ENCODE data around the gene PHKB.

Gene PHKB

DNA sequence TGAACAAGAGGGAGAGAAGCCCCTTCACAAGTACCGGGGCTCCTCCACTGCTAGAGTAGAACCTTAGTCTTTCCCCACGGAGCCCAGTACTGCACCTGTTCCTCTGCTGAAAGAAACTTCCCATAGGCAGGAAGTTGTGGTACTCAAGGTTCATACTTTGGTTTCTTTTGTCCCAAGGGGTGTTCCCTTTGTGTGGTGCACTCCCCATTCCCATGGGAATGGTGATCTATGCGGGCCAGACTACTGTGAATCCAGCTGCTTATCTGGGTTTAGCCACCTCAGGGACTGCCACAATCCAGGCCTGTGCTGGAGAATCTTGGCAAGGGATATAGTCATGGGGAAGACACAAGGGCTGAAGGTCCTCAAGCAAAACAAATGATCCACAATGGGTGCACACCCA, 110.6 kb downstream of the PHKB start:
- no peak for DNase-seq

DNA sequence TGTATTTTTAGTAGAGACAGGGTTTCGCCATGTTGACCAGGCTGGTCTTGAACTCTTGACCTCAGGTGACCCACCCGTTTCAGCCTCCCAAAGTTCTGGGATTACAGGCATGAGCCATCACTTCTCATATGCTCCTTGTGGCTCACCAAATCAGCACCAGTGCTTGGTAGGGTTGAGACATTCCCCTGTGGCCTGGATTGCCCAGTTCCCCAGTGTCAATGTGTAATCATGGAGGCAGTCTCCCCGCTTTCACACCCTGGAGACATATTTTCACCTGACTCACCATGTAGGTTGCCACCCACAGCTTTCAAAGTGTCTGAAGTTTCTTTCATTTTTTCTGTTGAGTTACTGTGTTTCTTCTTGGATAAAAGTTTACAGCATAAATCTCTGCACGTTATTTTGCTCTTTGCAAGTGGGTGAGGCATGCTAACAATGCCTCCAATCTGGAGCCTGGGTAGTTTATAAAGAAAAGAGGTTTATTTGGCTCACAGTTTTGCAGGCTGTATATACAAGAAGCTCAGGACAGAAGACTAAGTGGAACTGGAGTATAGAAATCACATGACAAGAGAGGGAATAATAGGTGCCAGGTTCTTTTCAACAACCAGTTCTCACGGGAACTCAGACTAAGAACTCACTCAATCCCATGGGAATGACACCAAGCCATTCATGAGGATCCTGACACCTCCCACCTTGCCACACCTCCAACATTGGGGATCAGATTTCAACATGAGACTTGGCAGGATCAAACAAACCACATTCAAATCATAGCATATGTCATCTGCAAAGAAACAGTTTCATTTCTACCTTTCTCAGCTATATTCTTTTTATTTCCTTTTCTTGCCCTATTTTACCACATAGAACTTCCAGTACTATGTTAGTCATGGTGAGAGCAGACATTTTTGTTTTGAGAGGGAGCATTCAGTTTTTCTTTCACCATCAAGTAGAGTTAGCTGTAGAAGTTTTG, 113.2 kb downstream of the PHKB start:
- DNase-seq = no peak

DNA sequence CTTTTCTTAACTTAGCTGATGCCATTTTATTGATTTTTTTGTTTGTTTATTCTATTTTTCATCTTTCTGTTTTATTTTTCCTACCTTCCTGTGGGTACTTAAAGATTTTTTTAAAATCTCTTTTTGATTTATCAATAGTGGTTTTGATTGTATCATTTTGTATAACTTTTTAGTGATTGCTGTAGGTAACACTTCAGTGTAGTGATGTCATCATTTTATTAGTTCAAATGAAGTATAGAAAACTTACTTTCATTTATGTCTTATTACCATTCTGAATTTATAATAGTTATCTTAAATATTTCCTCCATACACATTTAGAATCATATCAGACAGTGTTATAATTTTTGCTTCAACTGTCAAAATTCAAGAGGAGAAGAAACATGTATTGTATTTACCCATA, 115.9 kb downstream of the PHKB start:
- no peak for DNase-seq

DNA sequence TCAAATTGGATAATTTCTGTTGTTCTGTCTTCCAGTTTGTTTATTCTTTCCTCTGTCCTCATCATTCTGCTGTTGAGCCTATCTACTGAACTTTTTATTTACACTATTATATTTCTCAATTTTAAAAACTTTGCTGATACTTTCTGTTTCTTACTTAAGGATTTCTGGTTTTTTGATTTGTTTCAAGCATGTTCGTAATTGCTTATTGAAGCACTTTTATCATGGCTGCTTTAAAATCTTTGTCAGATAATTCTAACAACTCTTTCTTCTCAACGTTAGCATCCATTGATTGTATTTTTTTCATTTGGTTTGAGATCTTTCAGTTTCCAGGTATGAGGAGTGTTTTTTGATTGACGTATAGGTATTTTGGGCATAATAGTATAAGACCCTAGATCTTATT, 116.9 kb downstream of the PHKB start:
- no peak for DNase-seq

DNA sequence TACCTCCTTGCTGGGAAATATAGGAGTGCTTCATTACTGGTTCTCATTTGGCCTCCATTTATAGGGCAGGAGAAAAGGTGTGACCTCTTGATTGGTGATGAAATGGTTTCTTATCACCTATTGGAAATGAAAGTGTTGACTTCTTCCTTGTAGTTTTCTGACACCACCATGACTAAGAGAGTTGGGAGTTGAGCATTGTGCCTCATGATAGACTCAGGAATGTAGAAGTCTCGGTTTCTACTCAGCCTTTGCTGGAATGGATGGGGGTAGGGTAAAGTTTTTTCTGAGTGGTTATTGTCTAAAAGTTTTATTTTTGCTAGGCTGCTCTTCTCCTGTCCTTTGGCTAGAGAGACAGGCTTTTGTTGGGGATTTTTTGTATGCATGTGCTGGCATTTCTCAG, 117.4 kb downstream of the PHKB start:
- DNase-seq = no peak

DNA sequence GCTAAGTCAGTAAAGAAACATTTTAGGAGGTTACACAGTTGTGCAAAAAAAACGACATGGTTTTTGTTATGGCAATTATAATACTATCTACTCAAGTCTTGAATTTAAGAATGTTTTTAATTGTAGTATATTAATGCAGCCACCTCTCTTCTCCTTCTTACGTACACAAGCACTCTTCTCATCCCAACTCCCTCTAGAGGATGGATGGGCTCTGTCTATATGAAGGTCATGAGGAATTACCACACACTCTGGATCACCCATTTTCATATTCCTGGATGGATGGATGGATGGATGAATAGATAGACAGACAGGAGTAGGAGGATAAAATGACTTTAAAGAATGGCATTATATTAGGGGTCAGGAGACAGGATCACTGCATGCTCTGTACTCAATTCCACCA, 120.0 kb downstream of the PHKB start:
- no peak for DNase-seq

DNA sequence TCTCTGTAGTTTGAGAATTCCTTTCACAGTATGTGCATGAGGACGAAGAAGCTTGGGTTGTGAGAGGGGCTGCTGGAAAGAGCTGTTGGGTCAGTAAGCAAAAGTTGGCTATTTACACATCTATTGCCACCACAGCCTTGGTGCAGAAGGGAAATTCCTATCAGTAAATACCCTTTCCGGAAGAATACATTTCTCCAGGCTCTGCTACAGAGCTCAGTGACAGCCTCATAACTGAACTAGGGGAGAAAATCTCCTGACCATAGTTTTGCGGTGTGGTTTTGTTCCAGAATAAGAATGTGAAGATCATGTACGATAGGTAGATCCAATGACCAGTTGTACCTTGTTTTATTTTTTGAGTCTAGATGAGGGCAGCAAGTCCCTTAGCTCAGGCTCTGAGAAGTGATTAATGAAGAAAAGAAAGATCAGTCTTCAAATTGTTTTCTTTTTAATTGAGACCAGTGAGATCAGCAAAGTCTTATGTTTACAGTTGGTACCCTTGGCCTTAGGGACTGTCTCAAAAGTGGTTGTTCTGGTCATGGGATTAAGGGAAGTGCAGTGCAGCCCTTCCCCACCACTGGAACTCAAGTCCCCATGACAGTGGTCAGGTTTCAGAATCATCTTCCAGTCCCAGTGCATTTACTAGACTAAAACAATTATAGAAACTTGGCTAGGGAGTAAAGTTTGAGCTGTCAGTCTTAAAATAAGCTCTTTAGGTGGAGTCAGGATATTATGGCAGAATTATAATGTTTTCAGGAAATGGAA, 123.5 kb downstream of the PHKB start:
- DNase-seq = no peak

DNA sequence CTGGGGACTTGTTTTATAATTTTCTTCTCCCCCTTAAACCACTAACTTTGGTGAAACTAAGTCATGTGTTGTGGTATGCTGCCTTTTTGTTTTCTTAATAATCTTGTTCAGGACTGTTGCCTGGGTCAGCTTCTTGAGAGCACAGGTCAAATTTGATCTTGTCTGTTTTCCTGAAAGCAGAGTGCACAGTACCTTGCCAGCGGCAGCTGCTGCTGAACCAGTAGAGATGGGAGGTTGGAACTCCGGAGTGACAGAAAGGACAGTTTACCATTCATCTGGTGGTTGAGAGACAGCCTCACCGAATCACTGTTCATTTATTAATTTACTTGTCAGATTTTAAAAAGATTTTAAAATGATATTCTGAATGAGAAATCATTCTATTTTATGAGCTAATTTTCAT, 125.0 kb downstream of the PHKB start:
- DNase-seq = no peak

DNA sequence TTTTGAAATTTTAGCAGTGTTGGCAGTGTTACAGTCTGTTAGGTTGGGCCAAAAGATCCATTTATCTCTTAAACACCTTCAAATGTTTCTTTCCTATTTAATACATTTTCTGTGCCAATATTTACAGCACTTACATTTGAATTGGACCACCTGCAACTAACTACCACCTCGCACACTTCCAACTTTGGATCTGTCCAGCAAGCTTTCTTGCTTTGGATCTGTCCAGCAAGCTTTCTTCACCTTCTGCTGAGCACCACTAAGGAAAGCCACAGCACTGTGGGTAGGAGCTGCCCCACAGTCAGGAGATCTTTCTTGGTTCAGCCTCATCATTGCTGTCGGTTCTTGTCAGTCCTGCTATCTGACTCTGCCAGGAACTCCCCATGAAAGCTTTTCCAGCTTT, 129.3 kb downstream of the PHKB start:
- no peak for DNase-seq

DNA sequence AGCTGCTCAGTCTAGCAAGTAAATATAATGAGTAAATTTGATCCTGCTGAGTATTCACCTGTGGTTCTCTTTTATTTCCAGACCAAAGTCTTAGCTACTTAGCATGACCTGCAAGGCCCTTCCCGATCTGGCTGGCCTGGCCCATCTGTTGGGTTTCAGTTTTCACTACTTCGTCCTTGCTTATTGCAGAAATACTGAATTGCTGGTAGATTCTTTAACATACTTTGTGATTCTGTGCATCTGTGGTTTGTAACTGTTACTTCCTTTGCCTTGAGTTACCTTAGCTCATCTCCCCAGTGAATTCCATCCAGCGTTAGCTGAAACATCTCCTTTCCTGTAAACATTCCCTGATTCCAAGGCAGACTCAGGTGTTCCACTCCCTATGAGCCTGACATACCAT, 131.1 kb downstream of the PHKB start:
- peak; percentile 47 for DNase-seq

DNA sequence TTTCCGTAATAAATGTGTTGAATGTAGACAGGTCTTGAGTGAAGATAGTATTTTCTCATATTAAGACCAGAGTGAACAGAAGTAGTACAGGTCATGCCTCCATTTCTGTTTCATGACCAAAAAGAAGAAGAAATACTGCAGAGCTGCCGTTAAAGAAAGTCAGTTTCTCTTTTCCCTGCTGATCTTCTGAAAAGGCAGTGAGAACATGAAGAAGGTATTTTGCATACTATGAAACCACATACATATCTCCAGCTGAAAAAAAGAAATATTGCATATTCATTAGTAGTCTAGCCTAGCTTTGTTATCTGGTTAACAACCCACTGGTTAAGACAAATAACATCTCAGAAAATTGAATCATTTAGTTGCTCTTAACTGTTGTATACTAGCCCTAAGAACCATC, 138.4 kb downstream of the PHKB start:
- DNase-seq = no peak

DNA sequence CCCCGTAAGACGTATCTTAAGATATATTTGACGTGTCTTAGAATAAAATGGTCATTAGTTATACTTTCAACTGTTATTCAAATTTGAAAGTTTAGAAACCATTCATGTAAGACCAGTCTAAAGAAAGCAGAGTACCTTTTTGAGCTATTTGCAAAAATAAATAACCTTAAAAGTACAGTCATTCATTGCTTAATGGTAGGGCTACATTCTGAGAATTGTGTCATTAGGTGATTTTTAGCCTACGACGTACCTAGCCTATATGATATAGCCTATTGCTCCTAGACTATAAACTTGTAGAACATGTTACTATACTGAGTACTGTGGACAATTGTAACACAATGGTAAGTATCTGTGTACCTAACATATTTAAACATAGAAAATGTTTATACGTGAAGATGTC, 139.2 kb downstream of the PHKB start:
- no peak for DNase-seq

DNA sequence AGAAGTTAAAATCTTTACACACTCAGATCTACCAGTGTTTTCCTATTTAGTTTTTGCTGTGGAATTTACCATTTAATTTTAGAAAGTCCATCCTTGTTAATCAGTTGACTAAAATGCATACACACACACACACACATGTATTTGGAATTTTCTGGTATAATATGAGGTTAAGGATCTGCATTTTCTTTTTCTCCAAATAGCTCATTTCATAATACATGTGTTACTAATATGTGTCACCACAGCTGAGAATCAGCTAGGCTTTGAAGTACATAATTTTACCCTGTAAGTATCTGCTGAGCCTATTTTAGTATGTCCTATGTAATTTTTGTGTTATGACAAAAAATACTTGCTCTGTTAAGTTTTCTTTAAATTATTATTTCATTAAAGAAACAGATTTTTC, 143.2 kb downstream of the PHKB start:
- DNase-seq = no peak

DNA sequence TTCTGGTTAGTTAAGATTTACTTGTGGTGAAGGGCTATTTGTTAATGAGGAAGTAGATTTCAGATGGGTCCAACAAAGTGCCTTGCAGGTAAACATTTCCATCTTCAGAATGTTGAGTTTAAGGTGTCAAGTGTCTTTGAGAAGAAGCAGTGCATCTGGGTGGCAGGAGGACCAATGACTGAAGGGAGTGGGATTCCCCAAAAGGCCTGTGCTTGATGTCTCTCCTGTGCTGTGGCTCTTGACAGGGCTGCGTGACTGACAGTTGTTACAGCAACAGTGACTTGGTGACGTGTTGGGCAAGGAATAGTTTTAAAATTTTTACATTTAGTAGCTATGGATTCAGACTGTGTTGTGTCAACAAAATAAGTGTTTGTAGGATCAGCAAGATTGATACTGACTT, 149.9 kb downstream of the PHKB start:
- no peak for DNase-seq

DNA sequence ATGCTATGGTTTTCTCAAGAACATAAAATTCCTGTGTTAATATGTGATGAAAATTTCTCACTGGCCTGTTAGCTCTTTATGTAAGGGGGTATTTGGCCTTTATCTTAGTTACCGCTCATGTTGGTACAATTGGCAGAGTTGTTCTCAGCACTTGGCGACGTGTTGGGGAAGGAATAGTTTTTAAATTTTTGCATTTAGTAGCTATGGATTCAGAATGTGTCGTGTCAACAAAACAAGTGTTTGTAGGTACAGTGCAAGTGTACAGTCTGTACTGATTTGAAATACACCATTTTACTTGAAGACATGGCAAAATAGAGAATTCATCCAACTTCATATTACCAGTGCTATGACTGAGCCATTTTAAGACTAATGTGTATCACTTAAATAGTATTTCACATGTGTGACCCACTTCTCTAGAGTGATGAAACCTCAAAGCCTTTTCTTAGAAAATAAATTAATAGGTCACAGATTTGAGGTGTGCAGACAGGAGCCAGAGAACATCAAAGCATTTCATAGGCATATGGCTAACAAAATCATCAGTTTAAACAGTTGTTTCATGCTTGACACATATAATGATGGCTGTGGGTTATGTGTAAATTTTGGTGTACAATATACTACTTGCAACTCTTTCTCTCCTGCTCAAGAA, 150.8 kb downstream of the PHKB start:
- no peak for DNase-seq

DNA sequence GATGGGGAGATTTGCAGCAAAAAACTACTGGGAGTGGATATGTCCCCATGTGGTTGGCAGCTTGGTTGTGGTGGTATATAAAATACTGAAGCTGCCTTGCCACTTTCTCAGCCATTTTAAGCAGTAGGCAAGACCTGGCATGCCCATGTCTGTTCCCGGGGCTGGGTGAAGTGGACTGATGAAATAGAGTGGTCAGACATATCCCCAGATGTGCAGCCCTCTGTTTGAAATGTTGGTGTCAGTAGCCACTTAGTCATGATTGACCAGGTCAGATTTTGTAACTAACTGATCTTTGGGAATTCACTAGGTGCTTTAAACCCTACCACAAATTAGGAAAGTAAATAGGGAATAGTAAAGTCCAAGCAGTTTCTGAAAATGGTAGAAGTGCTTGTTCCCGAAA, 151.6 kb downstream of the PHKB start:
- DNase-seq = no peak

DNA sequence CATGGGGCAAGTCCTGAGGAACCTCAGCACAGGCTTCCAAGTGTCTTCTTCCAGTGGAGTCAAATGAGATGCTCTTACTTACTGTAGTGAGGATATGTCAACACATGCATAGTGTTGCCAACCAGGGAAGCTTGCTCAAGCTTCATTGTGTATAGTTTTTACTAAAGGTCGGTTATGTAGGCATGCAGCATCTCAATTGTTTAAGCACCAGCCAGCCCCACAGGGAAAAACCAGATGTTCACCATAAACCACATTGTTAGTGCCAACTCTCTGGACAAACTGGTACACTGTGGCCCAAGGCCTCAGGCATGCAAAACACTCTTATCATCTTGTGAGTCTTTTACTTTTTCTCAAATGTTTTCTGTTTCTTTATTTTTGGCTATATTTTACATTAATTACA, 152.1 kb downstream of the PHKB start:
- DNase-seq = no peak

DNA sequence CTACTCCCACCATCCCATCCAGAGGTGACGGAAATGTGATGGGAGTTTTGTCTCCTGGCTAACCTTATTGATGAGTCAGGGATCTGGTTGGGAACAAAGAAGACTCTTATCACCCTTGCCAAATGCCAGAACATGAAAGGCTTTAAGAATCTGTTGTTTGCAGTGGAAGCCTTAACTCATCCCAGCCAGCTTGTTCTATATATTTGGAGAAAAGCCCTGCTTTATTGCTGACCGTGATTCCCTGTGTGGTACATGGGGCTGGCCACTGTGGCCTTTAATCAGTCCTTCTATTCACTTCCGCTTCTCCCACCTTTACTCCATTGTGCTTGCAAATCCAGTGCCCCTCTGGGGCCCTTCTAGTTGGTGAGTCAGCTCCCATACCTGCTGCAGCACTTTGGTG, 156.6 kb downstream of the PHKB start:
- DNase-seq = no peak

DNA sequence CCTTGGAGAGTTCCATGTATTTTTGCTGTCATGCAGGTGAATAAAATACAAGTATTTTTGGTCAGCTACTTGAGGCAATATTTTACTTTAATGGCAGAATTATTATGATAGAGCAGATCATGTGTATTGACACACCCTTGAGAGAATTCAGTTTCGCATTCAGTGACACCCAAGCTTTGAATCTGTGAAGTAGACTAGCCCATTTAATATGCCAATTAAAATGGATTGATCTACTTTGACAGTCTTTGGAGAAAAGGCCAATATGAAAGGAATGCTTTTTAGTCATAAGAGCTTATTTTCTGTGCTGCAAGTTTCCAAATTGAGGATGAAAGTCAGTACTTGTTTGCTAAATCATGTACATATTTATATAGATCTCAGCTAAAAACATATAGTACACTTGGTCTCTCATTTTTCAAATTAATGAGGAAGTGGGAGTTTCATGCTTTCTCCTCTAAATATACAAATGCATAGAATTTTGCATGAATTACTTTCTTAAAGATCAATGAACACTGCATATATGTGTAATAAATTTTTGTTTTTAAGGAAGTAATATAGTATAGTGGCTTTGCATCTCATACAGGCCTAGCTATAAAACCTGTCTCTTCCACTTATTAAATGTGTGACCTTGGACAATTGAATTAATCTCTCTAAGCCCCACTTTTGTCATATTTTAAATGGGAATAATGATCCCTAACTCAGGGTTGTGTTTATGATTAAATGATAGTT, 161.5 kb downstream of the PHKB start:
- DNase-seq = no peak

DNA sequence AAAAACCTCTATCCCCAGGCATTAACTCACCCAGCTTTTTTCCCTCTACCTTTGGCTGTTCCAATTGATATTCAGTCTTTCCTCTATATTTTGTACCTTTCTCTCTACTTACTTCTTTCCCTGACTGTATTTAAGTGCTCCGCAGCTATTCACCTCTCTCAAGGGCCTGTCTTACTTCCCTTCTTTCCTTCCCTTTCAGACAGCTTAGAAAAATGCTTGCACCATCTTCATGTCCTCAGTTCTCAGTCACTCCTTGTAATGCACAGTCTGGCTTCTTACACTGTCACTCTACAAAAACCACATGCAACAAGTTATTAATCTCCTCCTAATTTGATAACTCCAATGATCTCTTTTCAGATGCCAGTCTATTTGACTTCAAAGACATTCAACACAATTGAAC, 163.4 kb downstream of the PHKB start:
- no peak for DNase-seq

DNA sequence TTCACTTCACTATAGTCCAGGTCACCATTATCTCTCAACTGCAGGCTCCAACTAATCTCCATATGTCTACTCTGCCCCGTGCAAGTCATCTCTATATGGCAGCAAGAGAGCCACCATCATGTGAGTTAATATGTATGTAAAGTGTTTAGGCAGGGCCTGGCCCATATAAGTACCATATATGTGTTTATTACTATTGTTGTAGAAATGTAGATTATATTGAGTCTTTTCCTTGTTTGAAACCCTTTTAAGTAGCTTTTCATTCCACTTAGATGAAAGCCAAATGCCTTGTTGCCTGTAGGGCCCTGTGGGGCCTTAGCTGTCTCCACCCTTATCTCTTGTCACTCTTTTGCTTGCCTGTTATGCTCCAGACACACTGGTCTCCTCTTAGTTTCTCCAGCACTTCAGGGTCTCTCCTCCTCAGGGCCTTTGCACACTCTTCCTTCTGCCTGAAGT, 164.0 kb downstream of the PHKB start:
- DNase-seq = no peak

DNA sequence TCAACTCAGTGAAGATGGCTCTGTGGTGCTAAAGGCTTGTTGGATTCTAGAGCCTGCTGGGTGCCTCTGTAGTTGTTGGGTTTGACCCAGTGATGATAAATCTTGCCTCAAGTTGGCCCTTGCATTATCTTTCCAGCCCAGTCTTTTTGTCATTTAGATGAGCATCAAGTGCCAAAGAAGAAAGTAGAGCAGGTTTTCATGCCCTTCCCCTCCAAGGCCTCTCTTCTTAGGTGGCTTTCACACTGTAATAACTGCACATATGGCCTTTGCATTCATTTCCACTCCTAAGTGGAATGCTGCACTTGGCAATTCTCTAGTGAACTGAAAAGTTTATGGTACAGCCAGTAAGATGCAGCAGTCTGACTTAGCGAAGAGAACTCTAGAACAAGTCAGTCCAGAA, 165.1 kb downstream of the PHKB start:
- no peak for DNase-seq

DNA sequence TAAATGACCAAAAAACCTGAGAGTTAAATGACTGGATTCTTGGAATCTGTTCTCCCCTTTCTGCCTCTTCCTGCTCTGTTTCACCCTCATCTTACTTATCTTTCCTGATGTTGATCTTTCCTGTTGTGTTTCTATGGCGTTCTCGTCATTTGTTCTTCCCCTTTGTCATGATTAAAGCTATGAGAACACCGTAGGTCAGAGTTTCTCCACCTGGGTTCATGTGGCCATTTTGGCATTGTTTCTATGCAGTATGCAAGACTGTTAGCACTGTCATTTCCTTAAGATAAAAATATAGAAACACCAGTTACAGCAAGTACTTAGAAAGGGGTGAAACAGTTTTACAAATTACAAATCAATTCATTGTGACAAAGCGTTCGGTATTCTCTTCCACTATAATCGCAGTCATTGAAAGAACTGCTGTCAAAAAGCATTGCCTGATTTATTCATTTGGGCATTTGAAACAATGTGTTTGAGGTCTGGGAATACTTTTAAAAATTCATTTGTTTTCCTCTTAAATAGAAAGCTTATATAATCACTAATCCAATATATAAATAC, 166.0 kb downstream of the PHKB start:
- no peak for DNase-seq

Data from NCI-H524 treated with DMSO at 0.1 percent for 48 hours (cell line).